ACC112 (cell line): Measurements from ENCODE around the gene TFPT.

Source experiments
- H2AFZ ChIP-seq: fragments of 200-600 bp; sonication (generic); one replicate; pipeline ENCODE4 v1.6.0; 2017; ENCODE audit warnings: antibody characterized with exemption, low read length; ENCODE audit not compliant: unreplicated experiment
- H3K27ac ChIP-seq: fragments of 200-600 bp; sonication (generic); 2 replicates; pipeline ENCODE4 v1.5.1; 2014; ENCODE audit warnings: low read depth, mild to moderate bottlenecking, antibody characterized with exemption, low read length, moderate library complexity
- H3K27me3 ChIP-seq: fragments of 200-600 bp; sonication (generic); 2 replicates; pipeline ENCODE4 v1.6.1; 2014; ENCODE audit warnings: mild to moderate bottlenecking, antibody characterized with exemption, low read length, moderate library complexity, mixed read lengths; ENCODE audit not compliant: insufficient read depth
- H3K36me3 ChIP-seq: fragments of 200-600 bp; sonication (generic); 2 replicates; pipeline ENCODE4 v1.6.1; 2016; ENCODE audit warnings: mild to moderate bottlenecking, antibody characterized with exemption, low read length, moderate library complexity, mixed read lengths; ENCODE audit not compliant: insufficient read depth
- H3K4me1 ChIP-seq: fragments of 200-600 bp; sonication (generic); one replicate; pipeline ENCODE4 v1.6.1; 2016; ENCODE audit warnings: low read length, mixed read lengths; ENCODE audit not compliant: insufficient read depth, unreplicated experiment, control insufficient read depth
- H3K4me3 ChIP-seq: fragments of 200-600 bp; sonication (generic); 2 replicates; pipeline ENCODE4 v1.5.1; 2014; ENCODE audit warnings: mild to moderate bottlenecking, low read depth, low read length
- H3K79me2 ChIP-seq: fragments of 200-600 bp; sonication (generic); one replicate; pipeline ENCODE4 v1.6.0; 2016; ENCODE audit warnings: low read length; ENCODE audit not compliant: control insufficient read depth, unreplicated experiment, insufficient read depth

The TFPT gene

GRCh38 chr19:54147676-54148075 lies 32.2 kb upstream of the TFPT start:
- no peak overlapping the region for H2AFZ ChIP-seq
- 0 out of 2 replicates have a peak, but pooled peaks cover 3% of the 10 kb centered on the region for H3K36me3 ChIP-seq
- peaks cover 1% of the 10 kb centered on the region for H3K79me2 ChIP-seq
- H3K4me1 ChIP-seq: no peaks in the 10 kb centered on the region
- no peak overlapping the region for H3K27ac ChIP-seq
- no peak overlapping the region for H3K4me3 ChIP-seq
- H3K27me3 ChIP-seq: no peaks in the 10 kb centered on the region

DNA sequence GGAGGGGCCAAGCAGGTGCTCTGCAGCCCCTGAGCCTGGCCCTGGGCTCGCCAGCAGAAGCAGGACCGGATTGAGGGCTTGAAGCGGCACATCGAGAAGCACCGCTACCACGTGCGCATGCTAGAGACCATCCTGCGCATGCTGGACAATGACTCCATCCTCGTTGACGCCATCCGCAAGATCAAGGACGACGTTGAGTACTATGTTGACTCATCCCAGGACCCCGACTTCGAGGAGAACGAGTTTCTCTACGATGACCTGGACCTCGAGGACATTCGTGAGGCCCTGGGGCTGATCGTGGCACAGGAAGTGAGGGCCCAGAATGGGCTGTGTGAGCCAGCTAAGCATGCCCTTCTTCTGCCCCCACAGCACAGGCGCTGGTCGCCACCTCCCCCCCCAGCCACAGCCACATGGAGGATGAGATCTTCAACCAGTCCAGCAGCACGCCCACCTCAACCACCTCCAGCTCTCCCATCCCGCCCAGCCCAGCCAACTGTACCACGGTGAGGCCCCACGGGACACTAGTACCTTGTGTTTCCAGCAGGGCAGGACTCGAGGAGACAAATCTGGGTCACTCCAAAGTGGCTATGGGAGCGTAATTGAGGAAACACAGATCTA lies 30.2 kb upstream of the TFPT start:
- 0 out of 2 replicates have a peak, but pooled peaks cover 3% of the 10 kb centered on the region for H3K36me3 ChIP-seq
- H3K4me1 ChIP-seq: no peaks in the 10 kb centered on the region
- no peak overlapping the region for H2AFZ ChIP-seq
- no peak overlapping the region for H3K27ac ChIP-seq
- peaks cover 18% of the 10 kb centered on the region for H3K79me2 ChIP-seq
- no peaks in the 10 kb centered on the region for H3K27me3 ChIP-seq
- no peak overlapping the region for H3K4me3 ChIP-seq

DNA sequence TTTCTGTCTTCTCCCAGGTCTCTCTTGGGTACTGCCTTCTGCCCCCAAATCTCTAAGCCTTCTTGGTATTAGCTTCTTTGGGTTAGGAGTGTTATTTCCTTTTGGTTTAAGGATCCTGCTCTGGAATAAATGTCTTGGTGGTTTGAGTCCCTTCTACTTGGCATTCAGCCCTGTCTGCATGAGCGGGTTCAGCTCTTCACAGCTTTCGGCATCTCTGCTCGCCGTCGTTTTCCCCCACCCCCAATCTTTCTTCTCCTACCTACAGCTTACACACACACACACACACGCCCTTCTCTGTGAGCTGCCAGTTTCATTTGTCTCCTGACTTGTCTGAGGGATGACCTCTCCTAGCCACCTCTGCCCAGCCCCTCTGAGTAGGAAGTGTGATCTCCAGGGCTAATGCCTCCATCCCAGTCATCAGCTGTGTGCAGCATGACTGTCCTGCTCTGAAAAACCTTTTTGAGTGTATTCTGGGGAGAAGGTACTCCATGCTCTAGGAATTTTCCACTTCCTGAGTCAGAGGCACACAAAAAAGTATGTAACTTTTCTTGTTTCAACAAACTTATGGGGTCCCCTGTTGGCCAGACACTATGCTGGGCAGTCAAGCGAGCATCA lies 26.8 kb upstream of the TFPT start:
- Histone ChIP-seq H3K27ac (no peak overlapping the region), H3K27me3 (no peaks in the 10 kb centered on the region), H2AFZ (no peak overlapping the region), H3K4me3 (no peak overlapping the region), H3K79me2 (peaks cover 47% of the 10 kb centered on the region), H3K36me3 (0 out of 2 replicates have a peak, but pooled peaks cover 3% of the 10 kb centered on the region), H3K4me1 (no peaks in the 10 kb centered on the region)

- Histone ChIP-seq H3K4me1 (no peaks in the 10 kb centered on the region), H3K27me3 (no peaks in the 10 kb centered on the region), H3K27ac (no peak overlapping the region), H3K79me2 (peaks cover 47% of the 10 kb centered on the region), H2AFZ (no peak overlapping the region), H3K36me3 (0 out of 2 replicates have a peak, but pooled peaks cover 3% of the 10 kb centered on the region), H3K4me3 (no peak overlapping the region)
Observed at GRCh38 chr19:54141356-54141755, 25.9 kb upstream of the TFPT start.

DNA sequence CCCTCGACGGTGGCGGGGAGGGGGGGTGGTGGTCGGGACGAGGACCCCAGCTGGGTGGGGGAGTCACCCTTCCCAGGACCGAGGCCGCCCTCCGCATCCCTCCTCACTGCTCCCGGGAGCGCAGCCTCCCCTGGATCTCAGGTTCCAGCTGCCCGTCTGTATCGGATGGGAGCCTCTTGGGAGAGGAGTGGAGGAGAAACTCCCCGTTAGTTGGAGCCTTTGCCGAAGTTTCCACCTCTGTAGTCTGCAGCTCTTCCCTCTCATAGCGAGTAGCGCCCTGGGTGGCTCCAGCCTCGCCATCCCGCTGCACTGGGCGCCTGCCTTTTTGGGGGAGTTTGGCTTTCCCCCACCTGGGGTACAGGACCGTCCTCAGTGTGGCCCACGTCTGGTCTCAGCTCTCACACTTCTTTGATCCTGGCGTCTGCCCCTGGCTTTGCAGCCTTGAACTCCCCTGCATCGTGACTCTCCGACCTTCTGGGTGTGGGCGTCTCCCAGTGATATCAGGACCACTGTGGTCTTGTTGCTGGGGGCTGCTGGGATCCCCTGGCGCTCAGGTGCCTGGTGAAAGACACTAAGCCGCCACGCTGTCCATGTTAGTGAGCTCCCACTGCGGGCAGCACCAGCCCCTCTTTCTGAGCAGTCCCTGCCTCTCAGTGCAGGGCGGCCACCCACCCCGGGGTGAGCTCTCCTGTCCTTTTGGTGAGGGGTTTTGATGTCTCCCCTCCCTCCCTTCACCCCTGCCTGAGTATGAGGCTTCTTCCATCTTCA lies 23.2 kb upstream of the TFPT start:
- Histone ChIP-seq H3K4me3 (peak overlapping the region; percentile 93), H3K27ac (no peak overlapping the region), H3K36me3 (0 out of 2 replicates have a peak, but pooled peaks cover 3% of the 10 kb centered on the region), H3K27me3 (no peaks in the 10 kb centered on the region), H3K4me1 (no peaks in the 10 kb centered on the region), H3K79me2 (peaks cover 47% of the 10 kb centered on the region), H2AFZ (no peak overlapping the region)

DNA sequence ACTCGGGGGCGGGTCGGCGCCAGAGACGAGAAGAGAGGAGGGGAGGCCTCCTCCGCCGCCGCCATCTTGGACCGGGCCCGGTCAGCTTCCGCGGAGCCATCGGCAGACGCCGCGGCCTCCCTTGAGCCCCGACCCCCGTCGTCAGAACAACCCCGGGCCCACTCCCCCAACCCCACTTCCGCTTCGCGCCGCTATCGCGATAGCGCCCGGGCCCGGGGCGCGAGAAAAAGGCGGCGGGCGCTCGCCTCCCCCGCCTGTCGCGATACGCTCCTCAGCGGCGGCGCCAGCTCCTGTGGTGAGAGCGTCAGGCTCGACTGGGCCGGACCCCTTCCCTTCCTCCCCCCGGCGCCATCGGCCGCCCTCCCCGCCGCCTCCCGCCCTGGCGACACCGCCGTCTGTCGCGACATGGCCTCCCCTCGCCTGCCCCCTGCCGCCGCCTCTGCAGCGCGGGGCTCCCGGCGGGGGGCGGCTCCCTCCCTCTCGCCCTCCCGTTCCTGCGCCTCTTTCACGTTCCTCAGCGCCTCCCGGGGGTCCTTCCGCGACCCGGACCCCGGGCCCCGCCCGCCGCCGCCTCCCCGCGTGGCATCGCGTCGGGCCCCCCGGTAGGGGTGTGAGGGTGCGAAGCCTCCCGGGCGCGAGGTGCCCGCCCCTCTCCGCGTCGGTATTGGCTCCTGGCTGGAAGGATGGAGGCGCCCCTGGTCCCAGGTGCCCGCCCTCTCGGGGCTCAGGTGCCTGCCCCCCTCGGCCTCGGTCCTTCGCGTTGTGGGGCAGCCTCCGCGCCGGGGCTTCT lies 22.4 kb upstream of the TFPT start, which contains the start of gene CNOT3:
TSS of gene CNOT3 (plus strand) at position 64 of the 790 bp plus-strand sequence. CDS start 5,217 bp downstream, outside the sequence.
- no peaks in the 10 kb centered on the region for H3K27me3 ChIP-seq
- H3K4me1 ChIP-seq: no peaks in the 10 kb centered on the region
- H3K79me2 ChIP-seq: peaks cover 47% of the 10 kb centered on the region
- H3K27ac ChIP-seq: peak within 1 kb of the TSS; percentile 77
- H3K4me3 ChIP-seq: peak within 1 kb of the TSS; percentile 93
- H2AFZ ChIP-seq: peak within 1 kb of the TSS; percentile 35
- no peaks in the 10 kb centered on the region for H3K36me3 ChIP-seq

DNA sequence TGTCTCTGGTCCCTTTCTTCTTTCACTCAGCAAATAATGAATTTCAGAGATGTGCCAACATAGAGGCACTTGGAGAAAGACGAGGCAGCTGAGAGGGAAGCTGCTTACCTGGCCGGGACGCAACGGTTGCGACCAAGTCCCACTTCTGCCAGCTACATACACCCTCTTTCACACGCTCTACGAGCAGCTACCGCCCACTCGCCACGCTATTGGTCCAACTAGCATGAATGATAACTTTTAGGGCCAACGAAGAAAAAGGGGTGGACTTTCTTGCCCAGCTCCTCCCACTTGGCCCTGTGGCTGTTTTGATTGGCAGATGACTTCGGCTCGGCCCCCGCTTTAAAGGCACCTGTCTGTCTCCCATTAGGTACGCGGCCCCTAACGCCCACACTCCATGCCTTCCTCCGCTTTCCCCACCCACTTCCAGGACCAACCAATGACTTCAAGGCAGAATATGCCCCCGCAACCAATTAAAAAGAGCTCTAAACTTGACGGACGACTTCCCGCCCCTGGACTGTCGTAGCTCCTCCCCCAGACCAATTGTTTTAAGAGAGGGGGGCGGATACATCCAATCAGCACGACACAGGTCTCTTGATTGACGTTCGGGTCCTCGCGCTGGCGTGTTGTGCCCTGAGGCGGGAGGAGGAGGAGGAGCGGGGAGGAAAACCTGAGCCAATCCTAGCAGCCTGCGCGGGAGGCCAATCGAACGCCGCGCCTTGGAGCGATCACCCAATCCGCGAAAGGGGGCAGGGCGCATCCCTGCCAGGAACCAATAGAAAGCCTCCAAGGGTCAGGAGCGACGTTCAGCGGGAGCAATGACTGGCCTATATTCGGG lies 21.6 kb upstream of the TFPT start:
- Histone ChIP-seq H3K4me1 (no peaks in the 10 kb centered on the region), H3K4me3 (peak overlapping the region; percentile 93), H3K27ac (no peak overlapping the region), H3K27me3 (no peaks in the 10 kb centered on the region), H2AFZ (peak overlapping the region; percentile 35), H3K79me2 (peaks cover 43% of the 10 kb centered on the region), H3K36me3 (no peaks in the 10 kb centered on the region)

GRCh38 chr19:54136086-54136863 lies 20.8 kb upstream of the TFPT start:
- H2AFZ ChIP-seq: peak overlapping the region; percentile 35
- no peaks in the 10 kb centered on the region for H3K36me3 ChIP-seq
- peak overlapping the region; percentile 73 for H3K4me3 ChIP-seq
- H3K4me1 ChIP-seq: no peaks in the 10 kb centered on the region
- peaks cover 35% of the 10 kb centered on the region for H3K79me2 ChIP-seq
- no peaks in the 10 kb centered on the region for H3K27me3 ChIP-seq
- H3K27ac ChIP-seq: no peak overlapping the region

DNA sequence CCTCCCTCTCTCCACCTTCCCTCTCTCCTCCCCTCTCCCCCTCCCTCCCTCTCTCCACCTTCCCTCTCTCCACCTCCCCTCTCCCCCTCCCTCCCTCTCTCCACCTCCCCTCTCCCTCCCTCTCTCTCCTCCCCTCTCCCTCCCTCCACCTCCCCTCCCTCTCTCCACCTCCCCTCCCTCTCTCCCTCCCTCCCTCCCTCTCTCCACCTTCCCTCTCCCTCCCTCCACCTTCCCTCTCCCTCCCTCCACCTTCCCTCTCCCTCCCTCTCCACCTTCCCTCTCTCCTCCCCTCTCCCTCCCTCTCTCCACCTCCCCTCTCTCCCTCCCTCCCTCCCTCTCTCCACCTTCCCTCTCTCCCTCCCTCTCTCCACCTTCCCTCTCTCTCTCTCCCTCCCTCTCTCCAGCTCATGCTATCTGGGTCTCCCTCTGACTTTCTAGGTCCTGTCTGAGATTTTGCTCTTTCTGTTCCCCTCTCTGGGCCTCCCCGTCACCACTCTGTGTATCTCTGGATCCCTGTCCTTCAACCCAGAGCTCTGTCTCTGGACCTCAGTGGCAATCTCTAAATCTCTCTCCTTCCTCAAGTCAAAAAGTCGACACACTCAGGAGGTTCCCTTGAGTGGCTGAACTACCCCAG lies 18.6 kb upstream of the TFPT start:
- Histone ChIP-seq H3K4me1 (no peaks in the 10 kb centered on the region), H3K4me3 (no peak overlapping the region), H3K27ac (no peak overlapping the region), H2AFZ (no peak overlapping the region), H3K36me3 (no peaks in the 10 kb centered on the region), H3K27me3 (no peaks in the 10 kb centered on the region), H3K79me2 (peaks cover 13% of the 10 kb centered on the region)
